Measurements from ENCODE around the gene EDEM1.

Gene EDEM1

GRCh38 chr3:5227812-5228211 is 40.3 kb downstream of the EDEM1 start:
- Histone ChIP-seq H3K36me3 (ENCODE audit: insufficient read depth, low read length) (no peaks in the 10 kb centered on the region), H3K27me3 (ENCODE audit: insufficient read depth, low read length, poor library complexity, severe bottlenecking) (no peaks in the 10 kb centered on the region), H3K4me1 (ENCODE audit: insufficient read depth, low read length, poor library complexity, severe bottlenecking) (no peaks in the 10 kb centered on the region), H2AFZ (ENCODE audit: low read length) (no peak overlapping the region), H3K9ac (ENCODE audit: low read depth, low read length, poor library complexity, severe bottlenecking) (no peak overlapping the region), H3K9me3 (ENCODE audit: insufficient read depth, low read depth, low read length) (no peaks in the 10 kb centered on the region), H4K20me1 (ENCODE audit: insufficient read depth, low read length, poor library complexity, severe bottlenecking) (no peaks in the 10 kb centered on the region), H3K79me2 (ENCODE audit: insufficient read depth, low read length) (no peaks in the 10 kb centered on the region), H3K4me2 (ENCODE audit: low read depth, low read length, poor library complexity, severe bottlenecking) (no peak overlapping the region), H3K9me2 (replicated peaks; ENCODE audit: low read depth, low read length) (no peaks in the 10 kb centered on the region), H3K4me3 (ENCODE audit: low read length, poor library complexity, severe bottlenecking) (no peak overlapping the region), H3F3A (ENCODE audit: low read depth) (no peaks in the 10 kb centered on the region)
- TF ChIP-seq EZH2phosphoT487 (IDR thresholded peaks at IDR 0.05; ENCODE audit: borderline replicate concordance): no peak
- no peak for TF ChIP-seq CTCF (conservative IDR thresholded peaks at IDR 0.05; ENCODE audit: low read length)

- Histone ChIP-seq H4K20me1 (ENCODE audit: insufficient read depth, low read length, poor library complexity, severe bottlenecking) (no peaks in the 10 kb centered on the region), H3K9ac (ENCODE audit: low read depth, low read length, poor library complexity, severe bottlenecking) (no peak overlapping the region), H3K79me2 (ENCODE audit: insufficient read depth, low read length) (no peaks in the 10 kb centered on the region), H3K4me1 (ENCODE audit: insufficient read depth, low read length, poor library complexity, severe bottlenecking) (no peaks in the 10 kb centered on the region), H3K36me3 (ENCODE audit: insufficient read depth, low read length) (no peaks in the 10 kb centered on the region), H3K4me3 (ENCODE audit: low read length, poor library complexity, severe bottlenecking) (no peak overlapping the region), H3K9me3 (ENCODE audit: insufficient read depth, low read depth, low read length) (no peaks in the 10 kb centered on the region), H3F3A (ENCODE audit: low read depth) (no peaks in the 10 kb centered on the region), H3K9me2 (replicated peaks; ENCODE audit: low read depth, low read length) (no peaks in the 10 kb centered on the region), H3K27me3 (ENCODE audit: insufficient read depth, low read length, poor library complexity, severe bottlenecking) (no peaks in the 10 kb centered on the region), H2AFZ (ENCODE audit: low read length) (no peak overlapping the region), H3K4me2 (ENCODE audit: low read depth, low read length, poor library complexity, severe bottlenecking) (no peak overlapping the region)
- no peak for TF ChIP-seq CTCF (conservative IDR thresholded peaks at IDR 0.05; ENCODE audit: low read length)
- no peak for TF ChIP-seq EZH2phosphoT487 (IDR thresholded peaks at IDR 0.05; ENCODE audit: borderline replicate concordance)
Observed at GRCh38 chr3:5229414-5229813, 41.9 kb downstream of the EDEM1 start.

- H4K20me1 ChIP-seq (ENCODE audit: insufficient read depth, low read length, poor library complexity, severe bottlenecking): no peaks in the 10 kb centered on the region
- H3K79me2 ChIP-seq (ENCODE audit: insufficient read depth, low read length): no peaks in the 10 kb centered on the region
- no peak overlapping the region for H2AFZ ChIP-seq (ENCODE audit: low read length)
- no peak overlapping the region for H3K4me2 ChIP-seq (ENCODE audit: low read depth, low read length, poor library complexity, severe bottlenecking)
- no peaks in the 10 kb centered on the region for H3K36me3 ChIP-seq (ENCODE audit: insufficient read depth, low read length)
- no peaks in the 10 kb centered on the region for H3K9me2 ChIP-seq (replicated peaks; ENCODE audit: low read depth, low read length)
- TF ChIP-seq EZH2phosphoT487 (IDR thresholded peaks at IDR 0.05; ENCODE audit: borderline replicate concordance) (no peak), CTCF (conservative IDR thresholded peaks at IDR 0.05; ENCODE audit: low read length) (no peak)
- H3K4me3 ChIP-seq (ENCODE audit: low read length, poor library complexity, severe bottlenecking): no peak overlapping the region
- H3K9ac ChIP-seq (ENCODE audit: low read depth, low read length, poor library complexity, severe bottlenecking): no peak overlapping the region
- H3K4me1 ChIP-seq (ENCODE audit: insufficient read depth, low read length, poor library complexity, severe bottlenecking): no peaks in the 10 kb centered on the region
- H3K27me3 ChIP-seq (ENCODE audit: insufficient read depth, low read length, poor library complexity, severe bottlenecking): no peaks in the 10 kb centered on the region
- H3K9me3 ChIP-seq (ENCODE audit: insufficient read depth, low read depth, low read length): no peaks in the 10 kb centered on the region
- no peaks in the 10 kb centered on the region for H3F3A ChIP-seq (ENCODE audit: low read depth)
Observed at GRCh38 chr3:5231074-5231473, 43.6 kb downstream of the EDEM1 start.
